ENCODE results near the gene UNKL.

GRCh38 chr16:1347962-1348361 lies 66.5 kb downstream of the UNKL start:
- TF ChIP-seq CTCF (IDR thresholded peaks at IDR 0.05) (no peak), POLR2A (IDR thresholded peaks at IDR 0.05) (no peak)
